NT2/D1 (cell line): Measurements from ENCODE around the gene SORBS2.

Source experiments
- SUZ12 ChIP-seq: IDR thresholded peaks from 2 replicates; pipeline ENCODE4 v1.6.1; 2011; ENCODE audit not compliant: insufficient read length, insufficient read depth; ENCODE audit errors: extremely low read depth
- YY1 ChIP-seq: IDR thresholded peaks from 2 replicates; pipeline ENCODE4 v1.6.1; 2011; ENCODE audit not compliant: insufficient read length, insufficient read depth
- ZNF274 ChIP-seq: IDR thresholded peaks from 2 replicates; pipeline ENCODE4 v1.6.1; 2011; ENCODE audit warnings: mild to moderate bottlenecking, low read depth, low read length

- TF ChIP-seq ZNF274 (no peak), SUZ12 (no peak), YY1 (no peak)
Observed at GRCh38 chr4:185540040-185540439, 272.0 kb downstream of the SORBS2 start.
